Neural cell (in vitro differentiated cells): ENCODE measurements around the gene ASIC3. TPM values are rescaled to one million over a fixed set of nuclear protein-coding genes. Genes with fewer than 3 reads are reported as not detected.

Experiments used
- H2AFZ ChIP-seq: fragments of 200-600, 300-800 bp; sonication (generic), shearing (Covaris generic); 2 replicates; pipeline ENCODE4 v1.6.0; 2014; ENCODE audit warnings: low read depth, mild to moderate bottlenecking, antibody characterized with exemption, low read length, moderate library complexity
- H3F3A ChIP-seq: fragments of 200-600 bp; shearing (Covaris generic); 2 replicates; pipeline ENCODE4 v1.6.1; 2016; ENCODE audit warnings: mild to moderate bottlenecking, moderate library complexity, mixed read lengths, antibody characterized with exemption, low read length; ENCODE audit not compliant: insufficient read depth, poor library complexity, severe bottlenecking
- H3K27ac ChIP-seq: fragments of 200-600, 300-800 bp; sonication (generic), shearing (Covaris generic); 2 replicates; pipeline ENCODE4 v1.5.1; 2014; ENCODE audit warnings: mild to moderate bottlenecking, low read length, moderate library complexity
- H3K27me3 ChIP-seq: fragments of 300-800, 200-600 bp; sonication (generic), shearing (Covaris generic); 2 replicates; pipeline ENCODE4 v1.6.0; 2014; ENCODE audit warnings: mild to moderate bottlenecking, low read depth, low read length, moderate library complexity; ENCODE audit not compliant: insufficient read depth
- H3K36me3 ChIP-seq: fragments of 300-800, 200-600 bp; sonication (generic), shearing (Covaris generic); 2 replicates; pipeline ENCODE4 v1.5.1; 2014; ENCODE audit warnings: mild to moderate bottlenecking, antibody characterized with exemption, low read length, moderate library complexity; ENCODE audit not compliant: insufficient read depth
- H3K4me2 ChIP-seq: fragments of 300-800, 200-600 bp; sonication (generic), shearing (Covaris generic); 2 replicates; pipeline ENCODE4 v1.6.0; 2014; ENCODE audit warnings: mild to moderate bottlenecking, low read length
- H3K4me3 ChIP-seq: fragments of 300-800, 200-600 bp; sonication (generic), shearing (Covaris generic); 2 replicates; pipeline ENCODE4 v1.5.1; 2014; ENCODE audit warnings: mild to moderate bottlenecking, low read length, moderate library complexity
- H3K79me2 ChIP-seq: fragments of 200-600 bp; shearing (Covaris generic); replicated peaks from 2 replicates; pipeline ENCODE4 v1.6.0; 2014; ENCODE audit warnings: mild to moderate bottlenecking, low read length, moderate library complexity; ENCODE audit not compliant: insufficient read depth
- H3K9ac ChIP-seq: fragments of 300-800, 200-600 bp; sonication (generic), shearing (Covaris generic); 2 replicates; pipeline ENCODE4 v1.6.1; 2016; ENCODE audit warnings: mild to moderate bottlenecking, low read length, mixed read lengths
- H3K9me2 ChIP-seq: fragments of 200-600 bp; shearing (Covaris generic); 2 replicates; pipeline ENCODE4 v1.6.1; 2016; ENCODE audit warnings: mild to moderate bottlenecking, low read length, mixed read lengths; ENCODE audit not compliant: insufficient read depth
- H3K9me3 ChIP-seq: fragments of 200-600, 300-800 bp; sonication (generic), shearing (Covaris generic); 2 replicates; pipeline ENCODE4 v1.6.1; 2016; ENCODE audit warnings: mild to moderate bottlenecking, mixed run types, low read length, moderate library complexity, mixed read lengths
- H4K20me1 ChIP-seq: fragments of 200-600 bp; shearing (Covaris generic); 2 replicates; pipeline ENCODE4 v1.6.1; 2016; ENCODE audit warnings: mild to moderate bottlenecking, mixed run types; ENCODE audit not compliant: insufficient read depth
- CTCF ChIP-seq: fragments of 450-650 bp; IDR thresholded peaks from 2 replicates; pipeline ENCODE4 v1.5.1; 2014; ENCODE audit warnings: antibody characterized with exemption, mild to moderate bottlenecking, moderate library complexity; ENCODE audit not compliant: poor library complexity, severe bottlenecking
- EP300 ChIP-seq: fragments of 450-650 bp; conservative IDR thresholded peaks from 2 replicates; pipeline ENCODE4 v1.6.1; 2014; ENCODE audit warnings: antibody characterized with exemption, mild to moderate bottlenecking, moderate library complexity; ENCODE audit not compliant: poor library complexity, severe bottlenecking
- EZH2 ChIP-seq: fragments of 200-600, 300-800 bp; shearing (Covaris generic), sonication (generic); IDR thresholded peaks from 2 replicates; pipeline ENCODE4 v1.6.1; 2014; ENCODE audit warnings: antibody characterized with exemption, low read length, borderline replicate concordance, mild to moderate bottlenecking; ENCODE audit not compliant: insufficient read depth, poor library complexity, severe bottlenecking
- MXI1 ChIP-seq: fragments of 450-650 bp; conservative IDR thresholded peaks from 2 replicates; pipeline ENCODE4 v1.6.1; 2014; ENCODE audit warnings: antibody characterized with exemption, mild to moderate bottlenecking; ENCODE audit not compliant: poor library complexity, severe bottlenecking
- POLR2AphosphoS5 ChIP-seq: IDR thresholded peaks from 2 replicates; pipeline ENCODE4 v1.6.1; 2012
- REST ChIP-seq: IDR thresholded peaks from 2 replicates; pipeline ENCODE4 v1.6.1; 2012; ENCODE audit warnings: borderline replicate concordance
- TAF1 ChIP-seq: IDR thresholded peaks from 2 replicates; pipeline ENCODE4 v1.6.1; 2012; ENCODE audit warnings: low read depth
- polyA plus RNA-seq: library from polyadenylated mRNA; depleted of rRNA; stranded (reverse); fragments of >200 nt; gene quantifications from 2 replicates; pipeline ENCODE4 v1.2.3, GENCODE V29; 2014

Gene ASIC3
- polyA plus RNA-seq, 1 donor from 2014 or later, result 3.3 TPM

DNA sequence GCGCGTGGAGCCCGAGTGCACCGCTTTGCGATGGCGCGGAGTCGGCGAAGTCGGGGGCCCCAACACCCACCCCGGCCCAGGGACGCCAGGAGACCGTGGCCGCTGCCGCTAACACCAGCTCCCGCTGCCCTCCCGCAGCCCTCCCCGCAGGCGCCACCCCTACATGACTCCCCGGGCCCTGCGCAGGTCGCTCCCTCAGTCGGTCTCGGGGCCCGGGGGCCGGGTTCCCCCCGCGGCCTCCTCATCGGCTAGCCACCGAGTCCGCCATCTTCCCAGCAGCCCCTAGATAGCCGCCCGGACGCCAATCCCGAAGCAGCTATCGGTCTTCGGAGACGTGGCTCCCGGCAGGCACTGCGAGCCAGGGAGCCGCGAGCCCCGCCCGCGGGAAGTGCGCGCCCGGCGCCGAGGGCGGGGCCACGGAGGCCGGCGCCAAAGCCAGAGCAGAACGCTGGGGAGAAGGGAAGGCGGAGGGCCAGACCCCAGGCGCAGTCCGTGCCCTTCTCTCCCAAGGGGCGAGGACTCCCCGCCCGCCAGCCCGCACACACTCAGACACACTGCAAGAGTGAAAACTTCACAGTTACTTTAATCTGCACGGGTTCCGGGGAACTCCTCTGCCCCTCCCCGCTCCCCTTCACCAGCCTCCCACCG is 32.3 kb downstream of the ASIC3 start, which contains the start of gene FASTK:
TSS of gene FASTK (minus strand) at position 288 of the 648 bp plus-strand sequence. CDS start at position 245, 43 bp downstream.
- no peaks in the 10 kb centered on the region for H3F3A ChIP-seq
- H2AFZ ChIP-seq, result peak within 1 kb of the TSS; percentile 51

More for the DNA sequence above, 32.3 kb downstream of the ASIC3 start, which contains the start of gene FASTK:
- Histone ChIP-seq H3K9me3 (no peaks in the 10 kb centered on the region), H3K27ac (peak within 1 kb of the TSS; percentile 78), H3K9ac (peak within 1 kb of the TSS; percentile 85), H3K4me2 (peak within 1 kb of the TSS; percentile 74), H3K27me3 (no peaks in the 10 kb centered on the region), H3K9me2 (no peaks in the 10 kb centered on the region), H4K20me1 (no peaks in the 10 kb centered on the region), H3K4me3 (peak within 1 kb of the TSS; percentile 91), H3K36me3 (no peaks in the 10 kb centered on the region), H3K79me2 (peaks cover 13% of the 10 kb centered on the region)
- no peak for TF ChIP-seq EZH2
- TF ChIP-seq EP300, result peak; percentile 38
- TF ChIP-seq MXI1, result peak; percentile 32
- peak; percentile 70 for TF ChIP-seq REST
- no peak for TF ChIP-seq CTCF
- peak; percentile 59 for TF ChIP-seq TAF1
- TF ChIP-seq POLR2AphosphoS5, result peak; percentile 88
